LNCAP (cell line): Measurements from ENCODE around the gene PLK5.
A peak's percentile ranks its signal among the peaks of the same experiment; 100 is the strongest.

ENCODE experiments used
- TF ChIP-seq, protein P1 (sequence below): fragments of 450-650 bp; IDR thresholded peaks from 2 replicates; pipeline ENCODE4 v1.5.1; 2017; ENCODE audit warnings: mild to moderate bottlenecking

PLK5 gene

DNA sequence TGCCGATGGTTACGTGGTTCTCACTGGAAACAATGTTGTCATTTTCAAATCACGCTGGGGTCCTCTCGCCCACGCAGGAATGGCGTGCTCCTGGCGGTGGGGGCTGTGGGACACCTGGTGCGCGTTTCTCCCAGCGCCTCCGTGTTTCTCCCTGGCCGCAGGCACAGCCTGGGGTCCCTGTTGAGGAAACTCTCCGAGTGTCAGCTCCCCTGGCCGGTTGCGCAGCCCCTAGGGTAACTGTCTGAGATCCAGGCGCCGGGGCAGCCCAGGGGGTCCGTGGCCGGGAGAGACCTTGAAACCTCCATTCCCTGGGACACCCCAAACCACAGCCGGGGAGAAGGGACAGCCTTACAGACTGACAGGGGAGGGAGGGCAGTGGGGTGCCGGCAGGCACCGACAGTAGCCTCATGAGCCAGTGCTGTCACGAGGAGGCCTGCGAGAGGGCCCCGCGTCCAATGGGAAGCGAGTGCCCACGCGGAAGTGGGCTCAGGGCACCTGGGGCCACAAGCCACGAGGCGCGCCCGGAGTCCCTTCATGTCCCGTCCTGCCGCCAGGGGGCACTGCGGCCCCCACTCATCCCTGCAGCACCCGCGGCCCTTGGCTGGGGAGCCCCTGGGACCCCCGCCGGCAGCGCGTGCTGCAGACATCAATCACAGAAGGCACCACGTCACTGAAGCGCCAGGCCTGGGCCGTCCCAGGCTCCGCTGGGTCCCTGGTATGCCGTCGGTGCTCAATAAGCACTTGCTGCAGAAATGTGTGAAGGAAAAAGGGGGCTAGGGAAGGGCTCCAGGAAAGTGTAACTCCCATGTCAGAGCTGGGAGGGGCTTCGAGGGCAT, 20.6 kb upstream of the PLK5 start:
- TF ChIP-seq, protein P1, sequence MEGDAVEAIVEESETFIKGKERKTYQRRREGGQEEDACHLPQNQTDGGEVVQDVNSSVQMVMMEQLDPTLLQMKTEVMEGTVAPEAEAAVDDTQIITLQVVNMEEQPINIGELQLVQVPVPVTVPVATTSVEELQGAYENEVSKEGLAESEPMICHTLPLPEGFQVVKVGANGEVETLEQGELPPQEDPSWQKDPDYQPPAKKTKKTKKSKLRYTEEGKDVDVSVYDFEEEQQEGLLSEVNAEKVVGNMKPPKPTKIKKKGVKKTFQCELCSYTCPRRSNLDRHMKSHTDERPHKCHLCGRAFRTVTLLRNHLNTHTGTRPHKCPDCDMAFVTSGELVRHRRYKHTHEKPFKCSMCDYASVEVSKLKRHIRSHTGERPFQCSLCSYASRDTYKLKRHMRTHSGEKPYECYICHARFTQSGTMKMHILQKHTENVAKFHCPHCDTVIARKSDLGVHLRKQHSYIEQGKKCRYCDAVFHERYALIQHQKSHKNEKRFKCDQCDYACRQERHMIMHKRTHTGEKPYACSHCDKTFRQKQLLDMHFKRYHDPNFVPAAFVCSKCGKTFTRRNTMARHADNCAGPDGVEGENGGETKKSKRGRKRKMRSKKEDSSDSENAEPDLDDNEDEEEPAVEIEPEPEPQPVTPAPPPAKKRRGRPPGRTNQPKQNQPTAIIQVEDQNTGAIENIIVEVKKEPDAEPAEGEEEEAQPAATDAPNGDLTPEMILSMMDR, result peak; percentile 86

DNA sequence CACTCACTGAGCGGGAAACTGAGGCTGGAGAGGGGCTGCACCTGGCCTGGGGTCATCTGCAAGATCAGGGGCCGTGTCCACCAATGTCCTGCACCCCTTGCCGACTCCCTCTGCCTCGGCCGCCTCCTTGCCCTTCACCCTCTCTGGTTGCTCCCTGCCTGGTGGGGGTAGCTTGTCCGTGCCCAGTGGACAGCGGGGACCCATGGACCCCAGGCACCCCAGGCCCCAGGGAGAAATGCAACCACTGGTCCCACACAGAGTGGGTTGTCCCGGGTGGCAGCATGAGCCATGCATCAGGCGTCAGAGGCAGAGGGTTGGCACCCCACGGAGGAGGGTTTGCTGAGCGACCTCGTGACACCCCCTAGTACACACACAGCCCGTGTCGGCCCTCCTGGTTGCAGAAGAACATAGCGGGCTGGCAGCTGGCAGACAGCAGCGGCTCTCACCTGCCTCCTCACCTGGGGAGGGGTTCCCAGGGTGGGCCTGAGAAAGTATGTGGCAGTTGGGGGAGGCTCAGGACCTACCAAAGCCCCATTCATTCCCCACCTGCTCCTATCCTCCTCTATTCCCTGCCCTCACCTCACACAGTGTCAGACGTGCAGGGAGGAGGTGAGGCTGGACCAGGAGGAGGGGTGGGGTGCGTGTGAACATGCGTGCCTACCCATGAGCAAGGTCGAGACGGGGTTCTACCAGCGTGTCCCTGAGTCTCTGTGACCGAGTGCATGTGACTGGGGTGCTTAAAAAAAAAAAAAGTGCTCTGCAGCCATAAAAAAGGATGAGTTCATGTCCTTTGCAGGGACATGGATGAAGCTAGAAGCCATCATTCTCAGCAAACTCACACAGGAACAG, 19.7 kb upstream of the PLK5 start:
- TF ChIP-seq, protein P1, result no peak

DNA sequence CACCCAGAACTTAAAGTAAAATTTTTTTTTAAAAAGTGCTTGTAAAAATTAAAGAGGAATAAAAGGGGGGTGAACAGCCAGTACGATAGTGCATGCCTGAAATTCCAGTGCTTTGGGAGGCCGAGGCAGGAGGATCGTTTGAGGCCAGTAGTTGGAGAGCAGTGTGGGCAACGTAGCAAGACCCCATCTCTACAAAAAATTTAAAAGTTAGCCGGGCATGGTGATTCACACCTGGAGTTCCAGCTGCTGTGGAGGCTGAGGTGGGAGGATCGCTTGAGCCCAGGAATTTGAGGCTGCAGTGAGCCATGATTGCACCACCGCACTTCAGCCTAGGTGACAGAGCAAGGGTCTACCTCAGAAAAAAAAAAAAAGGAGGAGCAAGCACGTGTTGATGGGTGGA, 18.9 kb upstream of the PLK5 start:
- TF ChIP-seq, protein P1, result no peak

DNA sequence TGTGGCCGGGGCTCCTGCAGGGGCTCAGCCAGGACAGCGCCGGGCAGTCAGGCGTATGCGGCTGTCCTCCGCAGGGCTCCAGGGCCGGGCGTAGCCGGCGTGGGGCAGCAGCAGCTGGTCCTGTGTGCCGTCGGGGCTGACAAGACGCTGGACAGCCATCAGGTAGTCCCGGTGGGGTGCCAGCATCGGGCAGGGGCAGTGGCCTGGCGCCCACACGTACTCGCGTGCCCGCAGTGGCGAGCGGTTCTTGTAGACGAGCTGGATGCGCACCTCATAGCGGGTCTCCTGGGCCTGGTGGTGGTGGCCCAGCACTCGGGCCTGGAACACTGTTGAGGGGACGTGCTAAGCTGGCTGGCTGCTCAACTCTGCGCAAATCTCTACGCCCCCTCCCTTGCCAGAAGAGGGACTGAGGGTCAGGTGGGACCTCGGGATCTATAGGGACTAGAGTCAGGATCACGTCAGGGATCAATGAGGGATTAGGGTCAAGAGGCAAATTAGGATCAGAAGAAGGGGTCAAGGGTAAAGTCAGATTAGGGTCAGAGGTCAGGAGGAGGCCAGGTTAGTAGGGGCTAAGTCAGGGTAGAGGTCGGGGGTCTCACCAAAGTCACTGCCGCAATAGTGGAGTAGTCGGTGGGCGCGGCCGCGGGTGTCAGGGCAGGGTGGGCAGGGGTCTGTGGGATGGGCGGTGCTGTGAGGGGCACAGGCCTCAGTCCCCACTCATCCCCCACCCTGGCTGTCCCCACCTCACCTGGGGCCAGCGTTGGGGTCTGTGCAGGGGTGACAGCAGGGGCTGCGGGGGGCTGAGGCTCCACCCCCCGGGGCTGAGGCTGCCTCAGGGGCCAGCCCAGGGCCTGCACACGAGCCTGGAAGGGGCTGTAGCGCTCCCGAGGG, 17.6 kb upstream of the PLK5 start:
- TF ChIP-seq, protein P1, result no peak

DNA sequence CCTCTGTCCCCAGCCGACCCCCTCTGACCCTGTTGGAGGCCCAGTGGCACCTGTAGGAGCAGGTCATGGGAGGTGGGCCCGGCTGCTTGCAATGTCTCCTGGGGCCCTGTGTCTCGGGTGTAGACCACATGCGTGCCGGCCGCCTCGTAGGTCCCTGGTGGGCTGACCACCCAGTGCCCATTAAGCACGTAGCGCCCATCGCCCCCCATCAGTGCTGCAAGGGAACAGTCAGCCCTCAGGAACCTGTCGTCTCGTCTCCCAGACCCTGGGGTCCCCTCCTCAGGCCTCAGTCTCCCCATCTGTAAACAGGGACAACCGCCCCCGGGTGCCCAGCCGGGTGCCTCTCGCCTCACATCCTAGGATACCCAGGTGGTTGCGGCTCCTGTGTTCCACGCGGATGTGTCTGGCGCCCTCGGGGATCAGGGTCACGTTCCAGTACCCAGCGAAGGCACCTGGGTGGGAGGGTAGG, 16.7 kb upstream of the PLK5 start:
- TF ChIP-seq, protein P1, result no peak

DNA sequence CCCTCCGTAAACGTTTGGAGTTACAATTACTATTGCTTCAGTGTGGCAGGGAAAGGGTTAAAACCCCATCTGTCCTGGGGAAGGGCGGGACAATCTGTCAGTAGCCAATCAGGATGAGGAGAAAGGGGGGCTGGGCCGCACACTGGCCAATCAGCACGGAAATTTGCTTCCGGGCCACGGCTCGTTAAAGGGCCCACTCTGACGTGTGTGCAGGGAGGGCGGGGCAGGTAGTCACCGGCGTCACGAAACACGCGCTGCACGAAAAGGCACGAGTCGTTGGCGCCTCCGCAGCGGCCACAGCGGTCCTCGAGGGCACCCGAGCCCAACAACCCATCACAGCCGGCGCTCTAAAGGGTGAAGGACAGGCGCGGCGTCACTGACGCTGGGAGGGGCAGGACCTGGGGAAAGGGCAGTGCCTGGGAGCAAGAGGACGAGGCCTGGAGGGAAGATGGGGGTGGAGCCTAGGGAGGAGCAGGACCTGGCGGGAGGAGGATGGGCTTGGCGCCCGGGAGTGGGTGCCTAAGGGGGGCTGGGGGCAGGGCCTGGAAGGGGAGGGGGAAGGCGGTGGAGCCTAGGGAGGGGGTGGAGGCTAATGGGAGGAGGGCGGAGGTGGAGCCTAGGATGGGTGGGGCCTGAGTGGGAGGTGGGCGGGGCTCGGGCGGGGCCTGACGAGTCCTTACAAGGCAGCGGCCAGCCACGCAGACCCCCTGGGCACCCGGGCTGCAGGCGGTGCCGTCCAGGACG, 15.9 kb upstream of the PLK5 start:
- TF ChIP-seq, protein P1, result no peak
